ENCODE results near the gene BFAR. TPM values are rescaled to one million over a fixed set of nuclear protein-coding genes. Genes with fewer than 3 reads are reported as not detected.

Gene BFAR
- total RNA-seq: 59.8 and 64.8 TPM in 2 replicates

GRCh38 chr16:14632693-14633569 is at the start of gene BFAR:
BFAR (plus strand) TSS chr16:14632951; CDS start chr16:14644347, 11,396 bp downstream.
- peak; percentile 99 for DNase-seq (ENCODE audit: low spot score)
- Mint-ChIP-seq H3K9me3 (peaks cover 4% of the 10 kb centered on the region), H3K4me3 (peak within 1 kb of the TSS; percentile 100), H3K27me3 (ENCODE audit: insufficient read depth) (no peaks in the 10 kb centered on the region), H3K27ac (peak within 1 kb of the TSS; percentile 100), H3K4me1 (ENCODE audit: low read depth) (peaks cover 60% of the 10 kb centered on the region), H3K36me3 (ENCODE audit: low read depth) (peaks cover 11% of the 10 kb centered on the region)
- intact Hi-C loops (cut with micrococcal nuclease): loop anchor here (5.0 kb wide), 3 partner anchors 281 to 1009 kb away; partner anchors contain the start of gene MARF1

- Mint-ChIP-seq H3K4me1 (ENCODE audit: low read depth) (peaks cover 7% of the 10 kb centered on the region), H3K36me3 (ENCODE audit: low read depth) (peaks cover 38% of the 10 kb centered on the region), H3K27me3 (ENCODE audit: insufficient read depth) (no peaks in the 10 kb centered on the region), H3K4me3 (no peak overlapping the region), H3K9me3 (no peaks in the 10 kb centered on the region), H3K27ac (no peak overlapping the region)
- no peak for DNase-seq (ENCODE audit: low spot score)
- intact Hi-C loops (cut with micrococcal nuclease): no loop called here
These were observed 47.5 kb upstream of the BFAR start for GRCh38 chr16:14585287-14585686.

- no peak for DNase-seq (ENCODE audit: low spot score)
- Mint-ChIP-seq H3K27ac (no peak overlapping the region), H3K9me3 (no peaks in the 10 kb centered on the region), H3K36me3 (ENCODE audit: low read depth) (peaks cover 32% of the 10 kb centered on the region), H3K4me3 (no peak overlapping the region), H3K4me1 (ENCODE audit: low read depth) (peaks cover 7% of the 10 kb centered on the region), H3K27me3 (ENCODE audit: insufficient read depth) (no peaks in the 10 kb centered on the region)
- intact Hi-C loops (cut with micrococcal nuclease): no loop called here
These were observed 46.0 kb upstream of the BFAR start for GRCh38 chr16:14586637-14587305.

GRCh38 chr16:14600164-14600563 is 32.6 kb upstream of the BFAR start:
- no peak for DNase-seq (ENCODE audit: low spot score)
- Mint-ChIP-seq H3K27ac (no peak overlapping the region), H3K27me3 (ENCODE audit: insufficient read depth) (no peaks in the 10 kb centered on the region), H3K4me3 (no peak overlapping the region), H3K36me3 (ENCODE audit: low read depth) (peaks cover 50% of the 10 kb centered on the region), H3K4me1 (ENCODE audit: low read depth) (peaks cover 6% of the 10 kb centered on the region), H3K9me3 (no peaks in the 10 kb centered on the region)
- intact Hi-C loops (cut with micrococcal nuclease): loop anchor here (1.0 kb wide), 2 partner anchors 299 to 351 kb away; no protein-coding TSS in a partner anchor

GRCh38 chr16:14602443-14602963 is 30.2 kb upstream of the BFAR start:
- H3K4me3 Mint-ChIP-seq: no peak overlapping the region
- DNase-seq (ENCODE audit: low spot score): no peak
- no peaks in the 10 kb centered on the region for H3K27me3 Mint-ChIP-seq (ENCODE audit: insufficient read depth)
- no peaks in the 10 kb centered on the region for H3K9me3 Mint-ChIP-seq
- H3K36me3 Mint-ChIP-seq (ENCODE audit: low read depth): peaks cover 47% of the 10 kb centered on the region
- H3K27ac Mint-ChIP-seq: no peak overlapping the region
- peaks cover 6% of the 10 kb centered on the region for H3K4me1 Mint-ChIP-seq (ENCODE audit: low read depth)
- intact Hi-C loops (cut with micrococcal nuclease): no loop called here

GRCh38 chr16:14606102-14606501 is 26.6 kb upstream of the BFAR start:
- Mint-ChIP-seq H3K36me3 (ENCODE audit: low read depth) (peaks cover 41% of the 10 kb centered on the region), H3K27ac (no peak overlapping the region), H3K9me3 (no peaks in the 10 kb centered on the region), H3K4me1 (ENCODE audit: low read depth) (peaks cover 6% of the 10 kb centered on the region), H3K4me3 (no peak overlapping the region), H3K27me3 (ENCODE audit: insufficient read depth) (no peaks in the 10 kb centered on the region)
- no peak for DNase-seq (ENCODE audit: low spot score)
- intact Hi-C loops (cut with micrococcal nuclease): no loop called here

- Mint-ChIP-seq H3K4me1 (ENCODE audit: low read depth) (peaks cover 6% of the 10 kb centered on the region), H3K27me3 (ENCODE audit: insufficient read depth) (no peaks in the 10 kb centered on the region), H3K27ac (no peak overlapping the region), H3K4me3 (no peak overlapping the region), H3K9me3 (no peaks in the 10 kb centered on the region), H3K36me3 (ENCODE audit: low read depth) (peaks cover 32% of the 10 kb centered on the region)
- DNase-seq (ENCODE audit: low spot score): no peak
- intact Hi-C loops (cut with micrococcal nuclease): no loop called here
These were observed 24.6 kb upstream of the BFAR start for GRCh38 chr16:14608111-14608566.

- intact Hi-C loops (cut with micrococcal nuclease): no loop called here
- Mint-ChIP-seq H3K4me1 (ENCODE audit: low read depth) (peaks cover 2% of the 10 kb centered on the region), H3K36me3 (ENCODE audit: low read depth) (peaks cover 28% of the 10 kb centered on the region), H3K27me3 (ENCODE audit: insufficient read depth) (no peaks in the 10 kb centered on the region), H3K9me3 (no peaks in the 10 kb centered on the region), H3K27ac (no peak overlapping the region), H3K4me3 (no peak overlapping the region)
- no peak for DNase-seq (ENCODE audit: low spot score)
These were observed 24.1 kb upstream of the BFAR start for GRCh38 chr16:14608604-14609003.

- Mint-ChIP-seq H3K4me1 (ENCODE audit: low read depth) (no peaks in the 10 kb centered on the region), H3K4me3 (no peak overlapping the region), H3K27ac (no peak overlapping the region), H3K27me3 (ENCODE audit: insufficient read depth) (no peaks in the 10 kb centered on the region), H3K9me3 (no peaks in the 10 kb centered on the region), H3K36me3 (ENCODE audit: low read depth) (peaks cover 31% of the 10 kb centered on the region)
- no peak for DNase-seq (ENCODE audit: low spot score)
- intact Hi-C loops (cut with micrococcal nuclease): no loop called here
These were observed 23.0 kb upstream of the BFAR start for GRCh38 chr16:14609716-14610115.

- H3K4me3 Mint-ChIP-seq: no peak overlapping the region
- no peak overlapping the region for H3K27ac Mint-ChIP-seq
- H3K36me3 Mint-ChIP-seq (ENCODE audit: low read depth): peaks cover 35% of the 10 kb centered on the region
- H3K9me3 Mint-ChIP-seq: no peaks in the 10 kb centered on the region
- H3K4me1 Mint-ChIP-seq (ENCODE audit: low read depth): no peaks in the 10 kb centered on the region
- H3K27me3 Mint-ChIP-seq (ENCODE audit: insufficient read depth): no peaks in the 10 kb centered on the region
- intact Hi-C loops (cut with micrococcal nuclease): no loop called here
- DNase-seq (ENCODE audit: low spot score): no peak
These were observed 21.1 kb upstream of the BFAR start for GRCh38 chr16:14611660-14612059.

GRCh38 chr16:14613991-14614390 is 18.8 kb upstream of the BFAR start:
- intact Hi-C loops (cut with micrococcal nuclease): no loop called here
- Mint-ChIP-seq H3K27me3 (ENCODE audit: insufficient read depth) (no peaks in the 10 kb centered on the region), H3K4me1 (ENCODE audit: low read depth) (no peaks in the 10 kb centered on the region)

GRCh38 chr16:14616280-14616679 is 16.5 kb upstream of the BFAR start:
- no peaks in the 10 kb centered on the region for H3K4me1 Mint-ChIP-seq (ENCODE audit: low read depth)
- H3K36me3 Mint-ChIP-seq (ENCODE audit: low read depth): peaks cover 28% of the 10 kb centered on the region
- no peak overlapping the region for H3K4me3 Mint-ChIP-seq
- H3K27me3 Mint-ChIP-seq (ENCODE audit: insufficient read depth): no peaks in the 10 kb centered on the region
- DNase-seq (ENCODE audit: low spot score): no peak
- no peaks in the 10 kb centered on the region for H3K9me3 Mint-ChIP-seq
- H3K27ac Mint-ChIP-seq: no peak overlapping the region
- intact Hi-C loops (cut with micrococcal nuclease): no loop called here

More at GRCh38 chr16:14613991-14614390, 18.8 kb upstream of the BFAR start:
- Mint-ChIP-seq H3K36me3 (ENCODE audit: low read depth) (peaks cover 33% of the 10 kb centered on the region), H3K9me3 (no peaks in the 10 kb centered on the region), H3K27ac (no peak overlapping the region), H3K4me3 (no peak overlapping the region)
- no peak for DNase-seq (ENCODE audit: low spot score)

GRCh38 chr16:14618566-14618965 is 14.2 kb upstream of the BFAR start:
- DNase-seq (ENCODE audit: low spot score): no peak
- Mint-ChIP-seq H3K27me3 (ENCODE audit: insufficient read depth) (no peaks in the 10 kb centered on the region), H3K4me3 (no peak overlapping the region), H3K27ac (no peak overlapping the region), H3K36me3 (ENCODE audit: low read depth) (peaks cover 35% of the 10 kb centered on the region), H3K9me3 (no peaks in the 10 kb centered on the region), H3K4me1 (ENCODE audit: low read depth) (no peaks in the 10 kb centered on the region)
- intact Hi-C loops (cut with micrococcal nuclease): no loop called here

Measured in activated T-helper 1 cell treated with anti-CD3 and anti-CD28 coated beads, Interleukin-12 subunit alpha, Interleukin-12 subunit beta, Interleukin-2, Interleukin-4 antibody, amounts not matched to agents 30 ng/mL and 10 ng/mL and 1 ng/mL, durations not matched to agents 14 hours and 24 hours and 36 hours (primary cell).